GM19467 (cell line): Measurements from ENCODE around the gene SHPK.

Source experiments
- ATAC-seq: cut with Tn5 transposase; IDR thresholded peaks from one replicate; pipeline ENCODE4 v1.9.1; 2021; ENCODE audit warnings: mild to moderate bottlenecking, moderate library complexity; ENCODE audit not compliant: unreplicated experiment

SHPK gene

DNA sequence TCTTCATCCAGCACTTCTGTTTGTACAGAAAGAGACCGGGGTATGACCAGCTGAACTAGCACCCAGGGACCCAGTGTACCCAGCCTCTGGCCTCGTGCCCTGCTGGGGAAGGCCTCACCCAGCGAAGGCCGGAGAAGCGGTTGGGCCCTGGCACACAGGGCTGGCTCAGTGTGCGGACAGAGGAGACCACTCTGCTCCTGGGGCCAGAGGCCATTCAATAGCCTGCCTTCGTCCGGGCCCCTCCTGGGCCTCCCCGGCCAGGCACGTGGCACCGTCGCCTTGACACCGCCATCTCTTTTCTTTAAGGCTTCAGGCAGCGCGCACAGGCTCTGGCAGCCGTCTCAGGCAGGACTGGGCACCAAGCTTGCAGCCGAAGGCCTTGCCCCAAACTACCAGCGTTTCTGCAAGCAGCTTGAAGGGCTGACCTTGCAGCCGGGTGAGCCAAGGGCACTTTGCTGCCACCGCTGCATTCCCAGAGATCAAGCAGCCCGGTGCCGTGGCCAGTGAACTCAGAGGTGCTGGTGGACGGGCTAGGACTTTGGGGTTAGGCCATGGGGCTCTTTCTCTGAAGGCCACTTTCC, 24.4 kb upstream of the SHPK start:
- no peak for ATAC-seq

DNA sequence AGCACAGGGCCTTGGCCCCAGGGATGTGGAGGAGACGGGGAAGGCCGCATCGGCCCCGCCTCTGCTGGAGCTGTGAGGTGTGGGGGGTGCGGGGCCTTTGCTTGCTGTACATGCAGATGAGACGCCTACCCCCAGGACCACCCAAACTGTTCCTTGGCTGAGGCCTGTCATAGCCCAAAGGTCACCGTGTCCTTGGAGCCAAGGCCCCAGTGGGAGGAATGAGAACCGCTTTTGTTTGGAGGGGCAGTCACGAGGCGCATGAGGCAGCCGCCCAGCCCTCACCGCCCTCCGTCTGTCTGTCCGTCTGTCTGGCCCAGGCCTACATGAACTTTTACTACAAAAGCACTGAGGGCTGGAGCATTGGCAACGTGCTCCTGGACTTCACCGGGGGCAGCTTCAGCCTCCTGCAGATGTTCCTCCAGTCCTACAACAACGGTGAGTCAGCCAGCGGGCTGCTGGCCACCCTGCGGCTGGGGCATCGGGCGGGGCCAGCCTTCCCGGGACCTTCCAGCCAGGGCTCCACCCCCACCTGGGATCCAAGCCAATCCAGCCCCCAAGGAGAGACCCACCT, 23.6 kb upstream of the SHPK start:
- no peak for ATAC-seq

GRCh38 chr17:3658784-3659449, 22.9 kb upstream of the SHPK start:
- ATAC-seq, result no peak

- ATAC-seq, result no peak
Measured at GRCh38 chr17:3657874-3658783, 22.1 kb upstream of the SHPK start.

DNA sequence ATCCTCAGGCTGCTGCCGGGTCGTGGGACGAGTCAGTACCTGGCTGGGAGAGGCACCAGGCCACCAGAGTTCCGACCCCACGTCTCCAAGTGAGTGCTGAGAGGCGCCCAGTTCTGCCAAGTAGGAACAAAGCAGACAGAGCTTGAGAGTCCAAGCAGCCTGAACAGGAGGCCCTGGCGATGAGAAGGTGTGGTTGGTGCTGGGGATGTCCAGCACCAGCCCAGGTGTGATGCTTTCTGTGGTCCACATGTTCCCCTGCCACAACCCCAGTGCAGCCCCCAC, 21.5 kb upstream of the SHPK start:
- no peak for ATAC-seq

- ATAC-seq, result no peak
Measured at GRCh38 chr17:3656755-3657587, 20.9 kb upstream of the SHPK start.

DNA sequence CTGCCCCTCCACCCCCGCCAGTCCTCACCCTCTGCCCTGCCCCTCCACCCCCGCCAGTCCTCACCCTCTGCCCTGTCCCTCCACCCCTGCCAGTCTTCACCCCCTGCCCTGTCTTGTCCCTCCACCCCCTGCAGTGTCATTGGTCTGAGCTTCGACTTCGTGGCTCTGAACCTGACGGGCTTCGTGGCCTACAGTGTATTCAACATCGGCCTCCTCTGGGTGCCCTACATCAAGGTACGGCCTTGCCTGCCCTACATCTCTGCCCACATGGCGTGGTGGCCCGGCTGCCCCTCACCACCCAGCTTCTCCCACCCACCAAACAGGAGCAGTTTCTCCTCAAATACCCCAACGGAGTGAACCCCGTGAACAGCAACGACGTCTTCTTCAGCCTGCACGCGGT, 20.3 kb upstream of the SHPK start:
- no peak for ATAC-seq

DNA sequence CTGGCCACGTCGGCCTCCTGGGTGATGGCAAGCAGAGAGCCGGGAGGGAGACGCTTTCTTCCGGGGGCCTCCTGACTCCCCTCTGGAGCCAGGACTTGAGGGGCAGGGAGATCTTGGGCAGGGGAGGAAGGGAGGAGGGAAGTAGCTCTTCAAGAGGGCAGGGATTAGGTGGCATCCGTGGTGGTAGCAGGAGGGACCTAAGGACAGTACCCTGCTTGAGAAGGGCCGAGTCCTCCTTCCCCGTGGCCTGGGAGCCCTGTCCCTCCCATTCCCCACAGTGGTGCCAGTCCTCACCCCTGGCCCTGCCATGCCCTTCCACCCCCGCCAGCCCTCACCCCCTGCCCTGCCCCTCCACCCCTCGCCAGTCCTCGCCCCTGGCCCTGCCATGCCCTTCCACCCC, 19.7 kb upstream of the SHPK start:
- no peak for ATAC-seq

DNA sequence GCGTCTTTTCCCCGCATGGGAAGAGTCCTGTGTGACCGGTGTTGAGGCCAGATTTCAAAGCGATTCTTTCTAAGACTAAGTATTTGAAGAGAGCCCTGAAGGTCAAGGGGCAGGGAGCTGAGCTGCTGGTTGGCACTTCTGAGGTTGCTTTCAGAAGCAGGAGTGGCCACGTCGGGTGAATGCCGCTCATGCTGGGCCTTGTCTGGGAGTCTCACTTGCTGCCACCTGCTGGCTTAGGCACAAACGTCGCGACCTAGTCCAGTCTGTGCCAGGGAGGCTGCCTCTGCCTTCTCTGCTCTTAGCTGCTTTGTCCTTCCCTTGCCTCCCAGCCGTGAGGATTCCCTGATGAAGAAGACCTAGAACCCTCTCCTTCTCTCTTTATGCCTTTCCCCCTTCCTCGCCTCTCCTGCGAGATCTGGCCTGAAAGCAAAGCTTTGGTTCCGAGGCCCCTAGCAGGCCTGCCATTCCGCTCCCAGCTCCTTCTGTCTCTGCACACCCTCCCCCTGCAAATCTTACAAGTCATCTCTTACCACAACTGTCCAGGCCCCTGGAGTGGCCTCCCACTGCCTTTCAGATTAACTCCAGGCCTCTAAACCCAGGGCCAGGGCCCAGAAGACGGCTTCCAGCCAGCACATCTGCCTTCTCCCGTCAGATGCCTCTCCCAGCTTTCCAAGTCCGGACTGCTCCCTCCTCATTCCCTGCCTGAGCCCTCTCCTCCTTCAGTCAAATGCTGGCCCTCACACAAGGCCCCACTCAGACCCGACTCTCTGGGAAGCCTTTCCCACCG, 11.9 kb upstream of the SHPK start:
- ATAC-seq, result no peak

GRCh38 chr17:3647251-3647650, 11.2 kb upstream of the SHPK start:
- no peak for ATAC-seq

- no peak for ATAC-seq
Measured at GRCh38 chr17:3645310-3645709, 9.3 kb upstream of the SHPK start.

GRCh38 chr17:3643889-3644349, 7.9 kb upstream of the SHPK start:
- no peak for ATAC-seq

DNA sequence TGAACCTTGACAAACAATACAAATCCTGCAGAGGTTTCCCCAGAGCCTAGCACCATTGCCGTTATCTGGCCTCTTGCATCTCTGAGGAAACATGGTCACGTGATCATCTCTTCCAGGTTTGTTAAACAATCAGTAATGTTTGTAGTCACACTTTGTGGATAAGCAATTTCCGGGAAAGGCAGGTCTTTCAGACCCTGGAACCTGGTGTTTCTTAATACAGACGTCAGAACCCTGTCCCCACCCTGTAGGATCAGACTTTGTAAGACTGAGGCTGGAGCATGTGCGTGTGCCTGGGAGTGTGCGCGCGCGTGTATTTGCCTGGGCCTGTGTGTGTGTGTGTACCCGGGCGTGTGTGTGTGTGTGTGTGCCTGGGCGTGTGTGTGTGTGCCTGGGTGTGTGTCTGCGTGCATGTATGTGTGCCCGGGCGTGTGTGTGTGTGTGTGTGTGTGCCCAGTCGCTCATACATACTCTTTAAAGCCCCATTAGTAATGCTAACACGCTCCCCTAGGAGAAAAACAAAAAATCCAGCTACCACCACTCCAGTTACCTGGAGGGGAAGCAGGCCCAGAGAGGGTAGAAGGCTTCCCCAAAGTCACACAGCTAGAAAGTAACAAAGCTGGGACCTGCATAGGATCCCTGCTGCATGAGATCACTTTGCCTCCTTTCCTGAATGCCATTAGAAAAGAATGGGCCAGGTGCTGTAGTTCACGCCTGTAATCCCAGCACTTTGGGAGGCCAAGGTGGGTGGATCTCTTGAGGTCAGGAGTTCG, 5.9 kb upstream of the SHPK start:
- no peak for ATAC-seq

DNA sequence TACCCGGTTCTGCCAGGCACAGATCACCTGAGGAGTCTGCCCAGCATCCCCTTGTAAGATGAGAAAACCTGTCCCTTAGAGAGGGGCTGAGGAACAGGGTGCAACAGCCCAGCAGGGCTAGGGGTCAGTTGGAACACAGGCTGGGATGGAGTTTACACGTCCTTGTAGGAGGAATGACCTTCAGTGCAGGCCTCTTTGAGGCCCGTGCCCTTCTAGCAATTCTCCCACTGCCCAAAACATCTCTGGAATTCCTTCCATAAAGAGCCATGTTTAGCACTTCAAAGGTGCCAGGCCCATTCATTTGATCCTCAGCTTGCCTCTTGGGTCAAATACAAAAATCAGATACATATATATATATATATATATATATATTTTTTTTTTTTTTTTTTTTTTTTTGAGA, 5.0 kb upstream of the SHPK start:
- ATAC-seq, result no peak

DNA sequence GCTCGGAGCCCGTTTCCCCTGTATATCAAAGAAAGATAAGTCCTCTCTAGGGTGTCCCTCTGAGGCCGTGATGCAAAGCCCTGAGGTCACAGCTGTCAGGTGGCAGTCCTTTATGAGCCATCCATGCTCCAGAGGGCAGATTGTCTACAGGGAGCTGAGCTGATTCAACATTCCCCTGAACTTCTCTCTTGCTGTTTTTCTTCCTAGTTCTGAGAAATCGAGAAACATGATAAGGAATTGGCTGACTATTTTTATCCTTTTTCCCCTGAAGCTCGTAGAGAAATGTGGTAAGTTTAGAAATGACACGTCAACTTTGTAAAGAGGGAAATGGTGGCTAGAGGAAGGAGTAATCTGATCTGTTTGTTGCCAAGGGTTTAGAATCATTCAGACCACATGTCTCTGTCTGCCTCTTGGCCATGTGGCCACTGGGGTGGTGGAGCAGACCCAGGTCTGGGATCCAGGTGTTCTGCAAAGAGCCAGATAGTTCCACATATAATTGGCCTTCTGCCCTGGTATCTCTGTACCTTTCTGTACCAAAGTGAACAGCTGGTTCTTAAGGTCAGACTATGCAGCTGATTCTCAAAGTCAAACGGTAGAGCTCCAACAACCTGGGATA, 4.0 kb upstream of the SHPK start:
- no peak for ATAC-seq

GRCh38 chr17:3636908-3637373, 891 bp upstream of the SHPK start:
- ATAC-seq, result peak; percentile 9

DNA sequence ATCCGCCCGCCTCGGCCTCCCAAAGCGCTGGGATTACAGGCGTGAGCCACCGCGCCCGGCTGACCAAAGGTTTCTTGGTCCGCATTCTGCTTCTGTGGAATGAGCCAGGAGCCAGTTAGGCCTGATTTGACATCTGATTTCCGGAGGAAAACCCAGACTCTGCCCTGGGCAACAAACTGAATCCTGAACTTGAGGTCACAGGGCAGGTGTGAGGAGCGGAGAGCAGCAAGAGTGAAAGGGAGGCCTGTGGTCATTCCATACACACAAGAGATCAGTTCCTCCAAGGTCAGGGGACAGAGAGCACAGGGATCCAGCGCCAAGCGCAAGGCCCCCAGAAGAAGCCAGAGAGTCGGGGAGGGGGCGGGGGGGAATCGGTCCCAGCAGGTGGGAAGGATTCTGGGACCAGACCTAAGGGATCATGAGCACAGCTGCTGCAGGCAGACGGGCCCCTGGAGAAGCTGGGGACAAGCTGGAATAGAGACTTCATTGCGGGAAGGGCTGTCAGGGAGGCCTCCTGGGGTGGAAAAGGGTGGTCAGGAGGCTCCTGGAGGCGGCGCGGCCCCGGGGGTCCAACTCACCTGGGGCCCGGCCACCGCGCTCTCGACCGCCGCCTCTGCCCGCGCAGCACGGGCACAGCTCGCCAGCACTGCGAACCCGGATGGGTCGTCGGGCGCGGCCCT, 436 bp downstream of the SHPK start:
- ATAC-seq, result no peak

DNA sequence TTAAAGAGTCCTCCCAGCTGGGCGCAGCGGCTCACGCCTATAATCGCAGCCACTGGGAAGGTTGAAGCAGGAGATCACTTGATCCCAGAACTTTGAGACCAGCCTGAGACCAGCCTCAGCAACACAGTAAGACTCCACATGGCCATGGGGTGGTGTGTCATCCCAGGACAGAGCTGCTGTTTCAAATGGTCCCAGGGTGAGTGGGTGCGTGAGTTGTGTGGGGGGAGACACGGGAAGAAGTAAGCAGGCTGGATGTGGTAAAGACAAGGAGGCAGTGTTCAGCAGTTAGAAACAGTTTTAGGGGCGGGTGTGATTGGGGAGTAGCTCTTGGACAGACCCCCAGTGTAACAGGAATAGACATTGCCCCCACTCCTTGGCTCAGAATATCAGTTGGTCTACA, 3.8 kb downstream of the SHPK start:
- no peak for ATAC-seq
